ENCODE data around the gene CNKSR1. TPM values are rescaled to one million over a fixed set of nuclear protein-coding genes. Genes with fewer than 3 reads are reported as not detected.
A peak's percentile ranks its signal among the peaks of the same experiment; 100 is the strongest.

Gene CNKSR1
- total and polyA plus RNA-seq, 2 donors (not counting 1 experiment from before 2014, with no cell fraction given): not detected

GRCh38 chr1:26145960-26146294 lies 31.4 kb upstream of the CNKSR1 start:
- no peaks in the 10 kb centered on the region for H3K4me1 ChIP-seq (ENCODE audit: control insufficient read depth, extremely low read depth, insufficient read depth, low read length)
- H3K9ac ChIP-seq (ENCODE audit: insufficient read depth, low read length): no peak overlapping the region
- H3K9me3 ChIP-seq (ENCODE audit: control insufficient read depth, insufficient read depth, low read depth, low read length): no peaks in the 10 kb centered on the region
- TF ChIP-seq CTCF (conservative IDR thresholded peaks at IDR 0.05 in 1 of 2, IDR thresholded peaks at IDR 0.05 in 1 of 2; ENCODE audit: low read depth in 1 of 2, low read length in 2 of 2) (no peak), EZH2 (IDR thresholded peaks at IDR 0.05; ENCODE audit: low read length, missing control alignments) (no peak)
- no peak overlapping the region for H3K4me3 ChIP-seq (replicated peaks in 1 of 4; ENCODE audit: control extremely low read depth in 1 of 4, insufficient read depth in 1 of 4, low read depth in 3 of 4, low read length in 4 of 4)
- no peak for DNase-seq (ENCODE audit: low read depth in 2 of 2)
- H3K27me3 ChIP-seq (ENCODE audit: control insufficient read depth, insufficient read depth, low read length): peaks cover 12% of the 10 kb centered on the region
- H4K20me1 ChIP-seq (ENCODE audit: control insufficient read depth, extremely low read depth, insufficient read depth, low read length): no peaks in the 10 kb centered on the region
- no peak overlapping the region for H3K27ac ChIP-seq (ENCODE audit: insufficient read depth, low read length)
- H3K79me2 ChIP-seq (ENCODE audit: control insufficient read depth, insufficient read depth, low read length): no peaks in the 10 kb centered on the region
- no peak overlapping the region for H3K4me2 ChIP-seq (ENCODE audit: extremely low read depth, insufficient read depth, low read length)
- H3K36me3 ChIP-seq (ENCODE audit: control insufficient read depth, insufficient read depth, low read length): no peaks in the 10 kb centered on the region
- H2AFZ ChIP-seq (ENCODE audit: low read length): no peak overlapping the region

- no peaks in the 10 kb centered on the region for H3K9me3 ChIP-seq (ENCODE audit: control insufficient read depth, insufficient read depth, low read depth, low read length)
- H3K36me3 ChIP-seq (ENCODE audit: control insufficient read depth, insufficient read depth, low read length): no peaks in the 10 kb centered on the region
These were observed 28.4 kb upstream of the CNKSR1 start for GRCh38 chr1:26148887-26149286.

GRCh38 chr1:26153966-26154532 lies 23.2 kb upstream of the CNKSR1 start:
- no peak for TF ChIP-seq CTCF (conservative IDR thresholded peaks at IDR 0.05 in 1 of 2, IDR thresholded peaks at IDR 0.05 in 1 of 2; ENCODE audit: low read depth in 1 of 2, low read length in 2 of 2)
- TF ChIP-seq EZH2 (IDR thresholded peaks at IDR 0.05; ENCODE audit: low read length, missing control alignments): no peak
- Histone ChIP-seq H3K27me3 (ENCODE audit: control insufficient read depth, insufficient read depth, low read length) (peaks cover 15% of the 10 kb centered on the region), H3K4me3 (replicated peaks in 1 of 4; ENCODE audit: control extremely low read depth in 1 of 4, insufficient read depth in 1 of 4, low read depth in 3 of 4, low read length in 4 of 4) (no peak overlapping the region), H3K27ac (ENCODE audit: insufficient read depth, low read length) (no peak overlapping the region), H3K4me1 (ENCODE audit: control insufficient read depth, extremely low read depth, insufficient read depth, low read length) (no peaks in the 10 kb centered on the region), H2AFZ (ENCODE audit: low read length) (no peak overlapping the region), H3K9me3 (ENCODE audit: control insufficient read depth, insufficient read depth, low read depth, low read length) (no peaks in the 10 kb centered on the region), H3K9ac (ENCODE audit: insufficient read depth, low read length) (no peak overlapping the region), H3K36me3 (ENCODE audit: control insufficient read depth, insufficient read depth, low read length) (no peaks in the 10 kb centered on the region), H3K79me2 (ENCODE audit: control insufficient read depth, insufficient read depth, low read length) (no peaks in the 10 kb centered on the region), H3K4me2 (ENCODE audit: extremely low read depth, insufficient read depth, low read length) (no peak overlapping the region), H4K20me1 (ENCODE audit: control insufficient read depth, extremely low read depth, insufficient read depth, low read length) (no peaks in the 10 kb centered on the region)
- peak in 1 of 2 donors; percentile 24 for DNase-seq (ENCODE audit: low read depth in 2 of 2)

More at GRCh38 chr1:26148887-26149286, 28.4 kb upstream of the CNKSR1 start:
- TF ChIP-seq EZH2 (IDR thresholded peaks at IDR 0.05; ENCODE audit: low read length, missing control alignments): no peak
- no peak for TF ChIP-seq CTCF (conservative IDR thresholded peaks at IDR 0.05 in 1 of 2, IDR thresholded peaks at IDR 0.05 in 1 of 2; ENCODE audit: low read depth in 1 of 2, low read length in 2 of 2)
- Histone ChIP-seq H3K27ac (ENCODE audit: insufficient read depth, low read length) (no peak overlapping the region), H3K4me3 (replicated peaks in 1 of 4; ENCODE audit: control extremely low read depth in 1 of 4, insufficient read depth in 1 of 4, low read depth in 3 of 4, low read length in 4 of 4) (no peak overlapping the region), H4K20me1 (ENCODE audit: control insufficient read depth, extremely low read depth, insufficient read depth, low read length) (no peaks in the 10 kb centered on the region), H3K79me2 (ENCODE audit: control insufficient read depth, insufficient read depth, low read length) (no peaks in the 10 kb centered on the region), H3K4me2 (ENCODE audit: extremely low read depth, insufficient read depth, low read length) (no peak overlapping the region), H3K9ac (ENCODE audit: insufficient read depth, low read length) (no peak overlapping the region), H3K4me1 (ENCODE audit: control insufficient read depth, extremely low read depth, insufficient read depth, low read length) (no peaks in the 10 kb centered on the region), H2AFZ (ENCODE audit: low read length) (no peak overlapping the region), H3K27me3 (ENCODE audit: control insufficient read depth, insufficient read depth, low read length) (peaks cover 17% of the 10 kb centered on the region)
- no peak for DNase-seq (ENCODE audit: low read depth in 2 of 2)

All from fibroblast of lung (primary cell).